ENCODE data around the gene ATP6V1B1.

ATP6V1B1 gene

GRCh38 chr2:70935468-70936164, at the start of gene ATP6V1B1:
Gene ATP6V1B1, plus strand, starts transcription at chr2:70935900. Its CDS starts 55 bp downstream, at chr2:70935955.
- no peak for DNase-seq

GRCh38 chr2:70886541-70886987, 49.1 kb upstream of the ATP6V1B1 start:
- no peak for DNase-seq

GRCh38 chr2:70887208-70887549, 48.5 kb upstream of the ATP6V1B1 start:
- no peak for DNase-seq

GRCh38 chr2:70887550-70888246, 48.0 kb upstream of the ATP6V1B1 start:
- peak in 1 of 2 donors; percentile 8 for DNase-seq

- no peak for DNase-seq
Measured at GRCh38 chr2:70888366-70888922, 47.3 kb upstream of the ATP6V1B1 start.

GRCh38 chr2:70888923-70889715, 46.6 kb upstream of the ATP6V1B1 start:
- no peak for DNase-seq

- DNase-seq: no peak
Measured at GRCh38 chr2:70889716-70890037, 46.0 kb upstream of the ATP6V1B1 start.

GRCh38 chr2:70890469-70891065, 45.1 kb upstream of the ATP6V1B1 start:
- no peak for DNase-seq

GRCh38 chr2:70891572-70892357, 43.9 kb upstream of the ATP6V1B1 start:
- DNase-seq: no peak

GRCh38 chr2:70892750-70893149, 43.0 kb upstream of the ATP6V1B1 start:
- no peak for DNase-seq

GRCh38 chr2:70893186-70893585, 42.5 kb upstream of the ATP6V1B1 start:
- no peak for DNase-seq

- DNase-seq: no peak
Measured at GRCh38 chr2:70894765-70895164, 40.9 kb upstream of the ATP6V1B1 start.

GRCh38 chr2:70895249-70895648, 40.5 kb upstream of the ATP6V1B1 start:
- no peak for DNase-seq

- no peak for DNase-seq
Measured at GRCh38 chr2:70895998-70896764, 39.5 kb upstream of the ATP6V1B1 start.

GRCh38 chr2:70896765-70897202, 38.9 kb upstream of the ATP6V1B1 start:
- peak in 1 of 2 donors; percentile 46 for DNase-seq

- DNase-seq: no peak
Measured at GRCh38 chr2:70897203-70897976, 38.3 kb upstream of the ATP6V1B1 start.

GRCh38 chr2:70897977-70898226, 37.8 kb upstream of the ATP6V1B1 start:
- no peak for DNase-seq

- no peak for DNase-seq
Measured at GRCh38 chr2:70898363-70899240, 37.1 kb upstream of the ATP6V1B1 start.

- DNase-seq: peak; percentile 9 to 45
Measured at GRCh38 chr2:70901227-70902066, 34.3 kb upstream of the ATP6V1B1 start.
